Gastroesophageal sphincter (tissue), 3 donors: ENCODE measurements around the gene DTNBP1.

Experiments used
- CTCF ChIP-seq, 4 experiments: fragments of 200-600 bp in 2 of 4; fragments of 450-650 bp in 2 of 4; sonication (generic) in 1 of 4; IDR thresholded peaks; one replicate each; pipeline ENCODE4 v1.5.1; 2017 to 2019; ENCODE audit warnings: antibody characterized with exemption in 4 of 4, mild to moderate bottlenecking in 2 of 4, moderate library complexity in 2 of 4
- EP300 ChIP-seq: sonication (generic); formaldehyde crosslinking; IDR thresholded peaks from one replicate; pipeline ENCODE4 v1.6.1; 2017; ENCODE audit warnings: antibody characterized with exemption, mild to moderate bottlenecking
- POLR2A ChIP-seq, 2 donors: fragments of 450-650 bp; IDR thresholded peaks; one replicate each; pipeline ENCODE4 v1.6.1; 2017; ENCODE audit warnings: antibody characterized with exemption in 2 of 2, mild to moderate bottlenecking in 2 of 2, moderate library complexity in 1 of 2

GRCh38 chr6:15508931-15509330 is 153.9 kb downstream of the DTNBP1 start:
- no peak for TF ChIP-seq EP300
- no peak for TF ChIP-seq CTCF (IDR thresholded peaks at IDR 0.05)
- TF ChIP-seq POLR2A (IDR thresholded peaks at IDR 0.05), result no peak
